Measurements from ENCODE around the gene JPT1. TPM values are rescaled to one million over a fixed set of nuclear protein-coding genes. Genes with fewer than 3 reads are reported as not detected.
A peak's percentile ranks its signal among the peaks of the same experiment; 100 is the strongest.

The JPT1 gene
- total and polyA plus RNA-seq, 2 experiments from 2014 or later, result 103 to 172 TPM

DNA sequence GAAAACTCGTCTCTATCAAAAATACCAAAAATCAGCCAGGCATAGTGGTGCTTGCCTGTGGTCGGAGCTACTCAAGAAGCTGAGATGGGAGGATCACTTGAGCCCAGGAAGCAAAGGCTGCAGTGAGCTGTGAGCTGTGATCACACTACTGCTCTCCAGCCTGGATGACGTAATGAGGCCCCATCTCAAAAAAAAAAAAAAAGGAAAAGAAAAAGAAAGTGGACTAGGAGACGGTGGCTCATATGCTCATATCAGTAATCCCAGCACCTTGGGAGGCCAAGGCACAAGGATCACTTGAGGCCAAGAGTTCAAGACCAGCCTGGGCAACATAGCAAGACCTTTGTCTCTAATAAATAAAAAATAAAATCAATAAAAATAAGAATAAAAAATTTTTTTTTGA, 37.3 kb upstream of the JPT1 start:
- no peaks in the 10 kb centered on the region for H3K79me2 ChIP-seq
- no peaks in the 10 kb centered on the region for H3K27me3 ChIP-seq
- H3K4me2 ChIP-seq, result no peak overlapping the region
- H3K4me1 ChIP-seq (ENCODE audit: insufficient read depth), result no peaks in the 10 kb centered on the region
- H3K27ac ChIP-seq, result no peak overlapping the region
- H3K9me3 ChIP-seq (ENCODE audit: low read depth), result no peaks in the 10 kb centered on the region
- H2AFZ ChIP-seq, result no peak overlapping the region
- TF ChIP-seq EZH2phosphoT487 (IDR thresholded peaks at IDR 0.05; ENCODE audit: low read depth, severe bottlenecking, unreplicated experiment) (no peak), EZH2 (IDR thresholded peaks at IDR 0.05; ENCODE audit: borderline replicate concordance) (no peak)
- TF ChIP-seq, protein P1, sequence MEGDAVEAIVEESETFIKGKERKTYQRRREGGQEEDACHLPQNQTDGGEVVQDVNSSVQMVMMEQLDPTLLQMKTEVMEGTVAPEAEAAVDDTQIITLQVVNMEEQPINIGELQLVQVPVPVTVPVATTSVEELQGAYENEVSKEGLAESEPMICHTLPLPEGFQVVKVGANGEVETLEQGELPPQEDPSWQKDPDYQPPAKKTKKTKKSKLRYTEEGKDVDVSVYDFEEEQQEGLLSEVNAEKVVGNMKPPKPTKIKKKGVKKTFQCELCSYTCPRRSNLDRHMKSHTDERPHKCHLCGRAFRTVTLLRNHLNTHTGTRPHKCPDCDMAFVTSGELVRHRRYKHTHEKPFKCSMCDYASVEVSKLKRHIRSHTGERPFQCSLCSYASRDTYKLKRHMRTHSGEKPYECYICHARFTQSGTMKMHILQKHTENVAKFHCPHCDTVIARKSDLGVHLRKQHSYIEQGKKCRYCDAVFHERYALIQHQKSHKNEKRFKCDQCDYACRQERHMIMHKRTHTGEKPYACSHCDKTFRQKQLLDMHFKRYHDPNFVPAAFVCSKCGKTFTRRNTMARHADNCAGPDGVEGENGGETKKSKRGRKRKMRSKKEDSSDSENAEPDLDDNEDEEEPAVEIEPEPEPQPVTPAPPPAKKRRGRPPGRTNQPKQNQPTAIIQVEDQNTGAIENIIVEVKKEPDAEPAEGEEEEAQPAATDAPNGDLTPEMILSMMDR (IDR thresholded peaks at IDR 0.05; ENCODE audit: poor library complexity), result no peak
- H3K4me3 ChIP-seq, result no peak overlapping the region
- 71% methylated on average over 3 of the region's 4 CpGs for WGBS (ENCODE audit: low lambda C conversion rate, missing lambda C conversion rate)
- H3K9me2 ChIP-seq (replicated peaks; ENCODE audit: insufficient read depth), result no peaks in the 10 kb centered on the region
- H3K36me3 ChIP-seq (replicated peaks; ENCODE audit: insufficient read depth, low read depth), result no peaks in the 10 kb centered on the region
- H4K20me1 ChIP-seq (ENCODE audit: insufficient read depth, poor library complexity, severe bottlenecking), result no peaks in the 10 kb centered on the region
- DNase-seq (ENCODE audit: low spot score), result peak; percentile 22

DNA sequence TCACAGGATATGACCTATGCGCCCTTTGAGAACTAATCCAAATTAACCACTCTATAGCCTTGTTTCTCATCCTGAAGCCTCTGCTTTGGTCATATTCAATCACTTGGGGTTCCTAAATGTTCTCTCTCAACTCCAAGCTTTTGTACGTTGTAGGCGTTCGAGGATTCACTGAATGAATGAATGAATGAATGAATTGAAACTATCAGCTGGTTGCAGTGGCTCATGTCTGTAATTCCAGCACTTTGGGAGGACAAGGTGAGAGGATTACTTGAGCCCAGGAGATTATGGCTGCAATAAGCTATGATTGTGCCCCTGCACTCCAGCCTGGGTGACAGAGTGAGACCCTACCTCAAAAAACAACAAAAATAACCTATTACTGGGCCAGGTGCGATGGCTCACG, 34.3 kb upstream of the JPT1 start:
- Histone ChIP-seq H3K36me3 (replicated peaks; ENCODE audit: insufficient read depth, low read depth) (no peaks in the 10 kb centered on the region), H3K27ac (no peak overlapping the region), H3K9me3 (ENCODE audit: low read depth) (no peaks in the 10 kb centered on the region), H3K4me1 (ENCODE audit: insufficient read depth) (no peaks in the 10 kb centered on the region), H4K20me1 (ENCODE audit: insufficient read depth, poor library complexity, severe bottlenecking) (no peaks in the 10 kb centered on the region), H3K79me2 (peaks cover 4% of the 10 kb centered on the region), H3K27me3 (no peaks in the 10 kb centered on the region), H3K4me3 (no peak overlapping the region), H3K4me2 (no peak overlapping the region), H2AFZ (no peak overlapping the region), H3K9me2 (replicated peaks; ENCODE audit: insufficient read depth) (no peaks in the 10 kb centered on the region)
- no peak for DNase-seq (ENCODE audit: low spot score)
- WGBS (ENCODE audit: low lambda C conversion rate, missing lambda C conversion rate), result 91% methylated on average over 6 of the region's 6 CpGs
- no peak for TF ChIP-seq EZH2phosphoT487 (IDR thresholded peaks at IDR 0.05; ENCODE audit: low read depth, severe bottlenecking, unreplicated experiment)
- TF ChIP-seq EZH2 (IDR thresholded peaks at IDR 0.05; ENCODE audit: borderline replicate concordance), result no peak
- TF ChIP-seq, protein P1 (IDR thresholded peaks at IDR 0.05; ENCODE audit: poor library complexity), result no peak

DNA sequence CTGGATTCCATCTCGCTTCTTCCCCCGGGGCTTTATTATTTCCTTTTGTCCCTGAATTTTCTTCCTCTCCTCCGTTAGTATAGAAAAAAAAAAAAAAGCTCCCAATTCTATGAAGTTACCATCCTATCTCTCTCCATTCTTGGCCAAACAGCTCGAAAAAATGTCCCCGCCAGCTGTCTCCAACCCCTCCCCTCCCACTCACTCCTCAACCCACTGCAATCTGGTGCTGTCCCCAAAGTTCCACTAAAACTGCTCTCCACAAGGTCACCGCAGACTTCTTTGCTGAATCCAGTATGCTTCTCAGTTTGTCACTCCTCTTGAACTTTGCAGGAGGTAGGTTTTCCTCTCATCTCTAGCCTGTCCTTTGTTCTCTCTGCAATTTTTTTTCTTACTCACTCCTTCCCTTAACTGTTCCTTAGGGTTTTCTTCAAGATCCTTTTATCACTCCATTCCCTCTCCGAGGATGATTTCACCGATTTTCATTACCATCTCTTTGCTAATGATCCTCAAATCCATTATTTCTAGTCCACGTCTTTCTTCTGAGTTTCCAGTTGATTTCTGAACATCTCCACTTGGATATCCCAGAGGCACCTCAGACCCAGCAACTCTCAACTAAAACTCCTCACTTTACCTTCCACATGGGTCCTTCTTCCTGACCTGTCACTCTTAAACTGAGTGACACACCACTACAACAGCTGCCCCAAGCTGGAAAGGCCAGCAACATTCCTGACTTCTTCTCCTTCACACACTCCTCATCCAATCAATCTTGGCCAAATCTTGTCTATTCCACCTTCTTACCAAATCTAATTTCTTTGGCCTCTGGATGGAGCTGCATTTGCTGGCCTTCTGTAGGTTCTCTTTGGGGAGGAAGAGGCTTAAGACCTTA, 29.9 kb upstream of the JPT1 start:
- Histone ChIP-seq H3K36me3 (replicated peaks; ENCODE audit: insufficient read depth, low read depth) (no peaks in the 10 kb centered on the region), H3K79me2 (peaks cover 36% of the 10 kb centered on the region), H3K4me3 (no peak overlapping the region), H2AFZ (no peak overlapping the region), H3K27me3 (no peaks in the 10 kb centered on the region), H3K9me3 (ENCODE audit: low read depth) (no peaks in the 10 kb centered on the region), H4K20me1 (ENCODE audit: insufficient read depth, poor library complexity, severe bottlenecking) (peaks cover 31% of the 10 kb centered on the region), H3K27ac (no peak overlapping the region), H3K4me1 (ENCODE audit: insufficient read depth) (peaks cover 6% of the 10 kb centered on the region), H3K4me2 (no peak overlapping the region), H3K9me2 (replicated peaks; ENCODE audit: insufficient read depth) (no peaks in the 10 kb centered on the region)
- WGBS (ENCODE audit: low lambda C conversion rate, missing lambda C conversion rate), result 96% methylated on average over 9 of the region's 9 CpGs
- no peak for DNase-seq (ENCODE audit: low spot score)
- TF ChIP-seq, protein P1 (IDR thresholded peaks at IDR 0.05; ENCODE audit: poor library complexity), result no peak
- no peak for TF ChIP-seq EZH2phosphoT487 (IDR thresholded peaks at IDR 0.05; ENCODE audit: low read depth, severe bottlenecking, unreplicated experiment)
- no peak for TF ChIP-seq EZH2 (IDR thresholded peaks at IDR 0.05; ENCODE audit: borderline replicate concordance)
